Upper lobe of left lung (tissue), 4 donors: ENCODE data around the gene GPR15LG.

Experiments used
- CTCF ChIP-seq, 6 experiments: fragments of 450-650 bp in 4 of 6; fragments of 200-600 bp in 2 of 6; sonication (generic) in 2 of 6; IDR thresholded peaks; one replicate each; pipeline ENCODE4 v1.5.1; 2016 to 2019; ENCODE audit warnings: antibody characterized with exemption in 6 of 6
- POLR2A ChIP-seq, 4 donors: fragments of 450-650 bp; IDR thresholded peaks; one replicate each; pipeline ENCODE4 v1.5.1; 2016 to 2017; ENCODE audit warnings: antibody characterized with exemption in 4 of 4, mild to moderate bottlenecking in 2 of 4

- no peak for TF ChIP-seq CTCF (IDR thresholded peaks at IDR 0.05)
- TF ChIP-seq POLR2A (IDR thresholded peaks at IDR 0.05): no peak
These were observed 35.0 kb upstream of the GPR15LG start for GRCh38 chr10:84138478-84139125.
